Gastroesophageal sphincter (tissue), 3 donors: ENCODE measurements around the gene TMTC2.

Experiments
- CTCF ChIP-seq, 4 experiments: fragments of 200-600 bp in 2 of 4; fragments of 450-650 bp in 2 of 4; sonication (generic) in 1 of 4; IDR thresholded peaks; one replicate each; pipeline ENCODE4 v1.5.1; 2017 to 2019; ENCODE audit warnings: antibody characterized with exemption in 4 of 4, mild to moderate bottlenecking in 2 of 4, moderate library complexity in 2 of 4
- EP300 ChIP-seq: sonication (generic); formaldehyde crosslinking; IDR thresholded peaks from one replicate; pipeline ENCODE4 v1.6.1; 2017; ENCODE audit warnings: antibody characterized with exemption, mild to moderate bottlenecking

GRCh38 chr12:83110424-83110823 lies 423.7 kb downstream of the TMTC2 start:
- TF ChIP-seq CTCF (IDR thresholded peaks at IDR 0.05) (no peak), EP300 (no peak)
